ENCODE data around the gene TMEM259.
A peak's percentile ranks its signal among the peaks of the same experiment; 100 is the strongest.

Gene TMEM259

GRCh38 chr19:1055028-1055425, 34.1 kb upstream of the TMEM259 start:
- no peak for DNase-seq

GRCh38 chr19:1054102-1055027, 33.4 kb upstream of the TMEM259 start:
- no peak for DNase-seq

DNA sequence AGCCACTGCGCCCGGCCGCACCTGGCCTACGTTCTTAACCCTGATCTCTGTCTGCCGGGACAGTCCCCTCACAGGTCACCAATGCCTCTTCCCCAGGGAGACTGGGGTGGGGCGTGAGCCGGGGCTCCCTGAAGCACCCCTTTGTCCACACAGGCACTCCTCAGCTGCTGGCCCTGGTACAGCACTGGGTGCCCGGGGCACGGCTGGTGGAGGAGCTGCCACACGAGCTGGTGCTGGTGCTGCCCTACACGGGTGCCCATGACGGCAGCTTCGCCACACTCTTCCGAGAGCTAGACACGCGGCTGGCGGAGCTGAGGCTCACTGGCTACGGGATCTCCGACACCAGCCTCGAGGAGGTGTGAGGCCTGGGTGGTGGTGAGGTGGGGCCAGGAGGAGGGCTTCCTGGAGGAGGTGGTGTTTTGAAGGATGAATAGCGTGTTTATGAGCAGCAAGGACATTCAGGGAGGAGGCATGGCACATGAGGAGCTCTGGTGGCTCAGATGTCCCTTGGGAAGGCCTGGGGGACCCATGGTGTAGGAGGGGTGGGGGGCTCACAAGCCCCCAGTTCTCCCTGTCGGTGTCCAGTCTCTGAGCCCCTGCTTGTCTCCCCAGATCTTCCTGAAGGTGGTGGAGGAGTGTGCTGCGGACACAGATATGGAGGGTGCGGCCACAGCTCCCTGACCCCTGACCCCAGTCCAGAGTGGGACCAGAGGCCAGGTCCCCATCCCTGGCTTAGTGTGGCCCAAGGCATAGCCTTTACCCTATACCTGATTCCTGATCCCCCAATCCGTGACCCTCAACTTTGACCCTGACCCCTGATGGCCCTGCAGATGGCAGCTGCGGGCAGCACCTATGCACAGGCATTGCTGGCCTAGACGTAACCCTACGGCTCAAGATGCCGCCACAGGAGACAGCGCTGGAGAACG, 32.5 kb upstream of the TMEM259 start:
- DNase-seq, result no peak

GRCh38 chr19:1052349-1052975, 31.5 kb upstream of the TMEM259 start:
- DNase-seq, result no peak

GRCh38 chr19:1051791-1052190, 30.9 kb upstream of the TMEM259 start:
- DNase-seq, result no peak

GRCh38 chr19:1050989-1051788, 30.3 kb upstream of the TMEM259 start:
- no peak for DNase-seq

GRCh38 chr19:1049800-1050199, 28.9 kb upstream of the TMEM259 start:
- DNase-seq, result no peak

DNA sequence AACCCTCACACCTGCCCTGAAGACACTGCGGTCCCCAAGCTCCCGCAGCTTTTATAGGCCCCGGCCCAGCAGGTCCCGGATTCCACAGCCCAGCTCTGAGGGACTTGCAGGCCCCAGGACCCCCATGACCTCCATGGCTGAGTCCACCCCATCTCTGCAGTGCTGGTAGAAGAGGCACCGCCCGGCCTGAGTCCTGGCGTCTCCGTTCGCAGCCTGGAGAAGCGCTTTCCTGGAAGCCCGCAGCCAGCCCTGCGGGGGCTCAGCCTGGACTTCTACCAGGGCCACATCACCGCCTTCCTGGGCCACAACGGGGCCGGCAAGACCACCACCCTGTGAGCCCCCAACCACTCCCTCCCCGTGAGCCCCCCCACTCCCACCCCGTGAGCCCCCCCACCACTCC, 28.2 kb upstream of the TMEM259 start:
- DNase-seq, result no peak

GRCh38 chr19:1047696-1048147, 26.8 kb upstream of the TMEM259 start:
- DNase-seq, result no peak

- no peak for DNase-seq
Observed at GRCh38 chr19:1046836-1047695, 26.1 kb upstream of the TMEM259 start.

DNA sequence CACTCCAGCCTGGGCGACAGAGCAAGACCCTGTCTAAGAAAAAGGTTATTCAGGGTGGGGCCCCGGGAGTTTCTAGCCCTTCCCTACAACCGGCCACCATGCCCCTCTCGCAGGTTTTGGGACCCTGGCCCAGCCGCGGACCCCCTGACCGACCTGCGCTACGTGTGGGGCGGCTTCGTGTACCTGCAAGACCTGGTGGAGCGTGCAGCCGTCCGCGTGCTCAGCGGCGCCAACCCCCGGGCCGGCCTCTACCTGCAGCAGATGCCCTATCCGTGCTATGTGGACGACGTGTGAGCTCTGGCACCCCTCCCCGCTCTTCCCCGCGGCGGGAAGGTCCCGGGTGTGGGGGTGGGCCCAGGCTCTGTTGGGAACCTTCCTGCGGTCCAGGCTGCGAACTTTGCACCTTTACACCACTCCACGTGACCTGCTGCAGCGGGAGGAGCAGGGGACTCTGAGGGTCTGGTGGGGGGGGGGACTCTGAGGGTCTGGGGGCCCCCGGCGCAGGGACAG, 25.2 kb upstream of the TMEM259 start:
- DNase-seq, result no peak

DNA sequence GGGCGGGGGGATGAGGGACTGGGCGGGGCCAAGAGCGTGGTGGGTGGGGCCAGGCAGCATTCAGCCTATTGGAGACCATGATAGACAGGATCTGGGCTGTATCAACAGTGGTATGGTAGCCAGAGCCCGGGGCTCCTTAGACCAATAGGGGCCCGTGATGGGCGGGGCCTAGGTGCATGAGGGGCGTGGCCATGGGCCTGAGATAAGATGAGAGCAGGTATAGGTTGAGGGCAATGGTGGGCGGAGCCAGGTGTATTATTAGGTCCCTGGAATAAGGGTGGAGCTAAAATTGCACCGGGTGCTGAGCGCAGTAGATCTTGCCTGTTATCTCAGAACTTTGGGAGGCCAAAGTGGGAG, 24.3 kb upstream of the TMEM259 start:
- no peak for DNase-seq

DNA sequence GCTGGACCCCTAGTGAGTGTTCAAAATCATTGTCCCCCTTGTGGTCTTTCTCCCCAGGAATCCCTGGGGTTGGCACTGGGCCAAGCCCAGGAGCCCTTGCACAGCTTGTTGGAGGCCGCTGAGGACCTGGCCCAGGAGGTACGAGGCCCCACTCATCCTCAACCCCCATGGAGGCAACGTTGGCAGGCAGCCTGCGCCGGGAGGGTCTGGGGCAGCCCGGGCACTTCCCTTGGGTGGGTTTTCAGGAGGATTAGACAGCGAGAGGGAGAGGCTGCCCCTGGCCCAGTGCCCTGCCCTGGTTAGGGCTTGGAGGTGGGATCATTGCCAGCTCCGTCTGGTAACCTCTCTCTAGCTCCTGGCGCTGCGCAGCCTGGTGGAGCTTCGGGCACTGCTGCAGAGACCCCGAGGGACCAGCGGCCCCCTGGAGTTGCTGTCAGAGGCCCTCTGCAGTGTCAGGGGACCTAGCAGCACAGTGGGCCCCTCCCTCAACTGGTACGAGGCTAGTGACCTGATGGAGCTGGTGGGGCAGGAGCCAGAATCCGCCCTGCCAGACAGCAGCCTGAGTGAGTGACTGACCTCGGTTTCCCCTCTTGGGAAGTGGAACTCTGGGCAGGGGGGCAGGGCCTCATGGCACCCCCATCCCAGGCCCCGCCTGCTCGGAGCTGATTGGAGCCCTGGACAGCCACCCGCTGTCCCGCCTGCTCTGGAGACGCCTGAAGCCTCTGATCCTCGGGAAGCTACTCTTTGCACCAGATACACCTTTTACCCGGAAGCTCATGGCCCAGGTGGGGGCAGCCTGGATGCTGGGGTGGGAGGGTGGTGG, 22.0 kb upstream of the TMEM259 start:
- DNase-seq, result no peak

GRCh38 chr19:1041835-1042685, 21.1 kb upstream of the TMEM259 start:
- DNase-seq, result no peak

DNA sequence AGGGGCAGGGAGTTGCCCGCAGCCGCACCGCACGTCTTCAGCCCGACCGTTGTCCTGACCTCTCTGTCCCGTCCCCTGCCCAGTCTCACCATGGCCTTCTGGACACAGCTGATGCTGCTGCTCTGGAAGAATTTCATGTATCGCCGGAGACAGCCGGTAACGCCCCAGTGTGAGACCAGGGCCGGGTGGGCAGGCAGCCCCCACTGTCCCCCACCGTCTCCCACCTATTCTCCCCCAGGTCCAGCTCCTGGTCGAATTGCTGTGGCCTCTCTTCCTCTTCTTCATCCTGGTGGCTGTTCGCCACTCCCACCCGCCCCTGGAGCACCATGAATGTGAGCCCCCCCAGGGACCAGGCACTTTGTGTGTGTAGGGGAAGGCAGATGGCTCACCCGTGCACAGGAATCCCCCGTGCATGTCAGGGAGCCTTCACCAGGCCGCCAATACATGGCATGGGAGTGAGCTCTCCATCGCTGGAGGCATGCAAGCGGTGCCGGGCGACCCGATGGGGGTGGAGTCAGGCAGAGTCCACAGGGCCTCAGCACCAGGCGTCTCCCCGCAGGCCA, 20.4 kb upstream of the TMEM259 start:
- no peak for DNase-seq

- peak; percentile 69 for DNase-seq
Observed at GRCh38 chr19:1040476-1041271, 19.8 kb upstream of the TMEM259 start.

DNA sequence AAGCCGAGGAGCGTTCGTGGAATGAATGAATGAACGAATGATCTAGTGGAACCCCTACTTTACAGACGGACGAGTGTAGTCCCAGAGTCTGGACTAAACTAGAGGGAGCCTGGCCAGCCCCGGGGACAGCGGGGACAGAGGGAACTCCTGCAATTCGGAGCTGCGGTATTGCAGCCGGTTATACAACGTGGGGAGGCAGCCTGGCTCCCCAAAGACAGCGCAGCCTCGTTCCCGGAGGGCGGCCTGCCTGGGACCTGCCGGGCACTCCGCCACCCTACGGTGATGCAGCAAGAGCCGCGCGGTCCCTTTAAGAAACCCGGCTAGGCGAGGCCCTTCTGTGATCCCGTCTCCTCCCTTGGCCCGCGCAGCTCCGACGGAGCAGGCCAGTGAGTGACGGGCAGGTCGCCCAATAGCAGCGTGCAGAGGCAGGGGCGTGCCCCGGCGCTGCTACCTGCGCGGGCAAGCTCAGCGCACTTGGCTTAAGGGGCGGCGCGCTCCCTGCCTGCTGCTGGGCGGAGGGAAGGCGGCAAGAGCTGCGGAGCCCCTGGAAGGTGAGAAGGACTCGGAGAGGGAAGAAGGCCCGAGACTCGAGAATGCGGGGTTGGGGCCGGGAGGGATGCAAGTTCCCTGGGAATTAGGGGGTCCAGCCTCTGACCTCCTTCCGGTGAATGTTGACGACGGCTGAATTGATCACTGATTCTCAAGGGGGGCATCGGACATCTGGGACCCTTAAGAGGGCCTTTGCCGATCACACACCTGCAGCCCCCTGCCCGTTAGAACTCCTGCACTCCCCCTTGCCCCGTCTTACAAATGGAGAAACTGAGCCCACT, 18.9 kb upstream of the TMEM259 start, which contains the start of gene ABCA7:
ABCA7 (plus strand) TSS at position 462 of the 830 bp plus-strand sequence. CDS start 1,255 bp downstream, outside the sequence.
- peak; percentile 93 for DNase-seq

Measured in amniotic stem cell (primary cell).